HG03439 (cell line): ENCODE results near the gene HIRA.

Experiments
- ATAC-seq: cut with Tn5 transposase; IDR thresholded peaks from one replicate; pipeline ENCODE4 v1.9.1; 2021; ENCODE audit warnings: mild to moderate bottlenecking, moderate library complexity; ENCODE audit not compliant: unreplicated experiment

The HIRA gene

DNA sequence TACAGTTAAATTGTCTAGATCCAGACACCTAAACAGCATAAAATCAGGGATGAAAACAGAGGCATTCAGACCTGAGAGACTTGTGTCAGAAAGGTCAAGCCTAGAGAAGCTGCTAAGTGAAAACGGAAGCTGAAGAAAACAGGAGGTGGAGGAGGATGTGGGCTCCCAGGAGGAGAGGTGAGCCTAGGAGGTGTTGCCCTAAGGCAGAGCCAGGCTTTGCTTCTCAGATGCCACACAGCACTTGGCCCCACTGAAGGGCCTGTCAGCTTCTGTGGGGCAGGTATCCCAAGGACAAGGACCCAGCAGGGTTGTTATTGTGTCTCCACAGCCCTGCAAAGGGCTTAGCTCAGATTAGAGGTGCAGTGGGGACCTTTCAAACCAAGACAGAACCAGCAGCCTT, 33.0 kb upstream of the HIRA start:
- no peak for ATAC-seq

GRCh38 chr22:19463491-19464469, 32.2 kb upstream of the HIRA start:
- no peak for ATAC-seq

DNA sequence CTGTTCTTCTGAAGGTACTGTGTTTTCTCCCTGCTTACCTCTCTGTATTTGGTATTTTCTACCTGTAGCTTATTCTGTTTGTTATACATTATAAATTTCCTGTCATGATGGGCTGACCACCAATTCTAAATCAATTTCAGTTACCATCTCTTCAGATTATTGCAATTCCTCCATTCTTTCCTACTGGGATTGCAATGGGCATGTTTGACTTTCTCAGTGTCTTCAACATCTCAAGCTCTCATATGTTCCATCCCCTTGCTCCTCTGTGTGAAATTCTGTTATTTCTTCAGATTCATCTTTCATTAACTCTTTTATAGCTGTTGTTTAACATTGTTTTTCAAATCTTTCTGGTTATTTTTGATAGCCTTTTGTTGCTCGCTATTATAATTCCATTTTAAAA, 31.5 kb upstream of the HIRA start:
- ATAC-seq: no peak

- ATAC-seq: no peak
Observed at GRCh38 chr22:19461506-19461905, 30.0 kb upstream of the HIRA start.

GRCh38 chr22:19460036-19460435, 28.5 kb upstream of the HIRA start:
- ATAC-seq: no peak

DNA sequence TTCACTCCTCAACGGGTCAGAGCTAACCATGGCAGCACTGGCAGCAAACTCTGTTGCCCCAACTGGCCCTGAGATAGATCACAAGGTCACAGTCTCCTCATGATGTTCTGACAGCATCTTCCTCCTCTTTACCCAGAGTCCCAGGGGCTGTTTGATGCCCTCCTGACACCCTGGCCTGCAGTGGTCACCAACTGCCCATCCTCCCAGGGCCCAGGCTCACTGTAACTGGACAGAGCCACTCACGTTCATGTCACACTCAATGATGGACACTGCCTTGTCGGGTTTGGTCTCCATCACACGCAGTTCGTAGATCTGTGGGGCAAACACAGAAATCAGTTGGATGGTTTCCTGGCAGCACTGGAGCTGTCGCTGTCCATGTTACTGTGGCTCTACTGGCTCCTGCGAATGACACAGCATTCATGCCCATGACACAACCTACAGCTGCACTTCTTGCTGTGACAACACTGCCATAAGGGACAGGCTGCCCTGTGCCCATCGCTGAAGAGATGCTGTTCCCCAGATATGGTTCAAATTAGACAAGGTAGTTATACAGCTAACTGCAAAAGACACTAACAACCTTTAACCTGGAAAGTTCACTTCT, 26.4 kb upstream of the HIRA start:
- ATAC-seq: no peak

DNA sequence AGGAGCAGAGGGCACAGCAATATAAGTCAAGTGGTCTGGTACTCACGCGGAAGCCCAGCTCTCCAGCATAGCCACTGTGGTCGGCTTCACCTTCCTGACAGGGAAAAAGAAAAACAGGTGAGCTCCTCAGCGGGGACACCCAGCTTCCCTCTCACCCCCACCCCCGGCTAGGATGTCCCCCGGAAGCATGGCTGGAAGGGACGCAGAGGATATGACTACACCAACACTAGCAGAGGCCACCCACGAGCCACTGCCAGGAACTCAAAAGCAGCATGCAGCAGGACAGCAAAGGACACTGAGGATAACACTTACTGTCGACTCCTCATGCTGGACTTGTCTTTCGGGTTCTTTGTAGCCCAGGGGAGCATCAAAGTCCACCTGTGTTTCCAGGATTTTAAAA, 25.0 kb upstream of the HIRA start:
- ATAC-seq: no peak

- no peak for ATAC-seq
Observed at GRCh38 chr22:19455585-19456370, 24.2 kb upstream of the HIRA start.

GRCh38 chr22:19455033-19455432, 23.5 kb upstream of the HIRA start:
- ATAC-seq: no peak

GRCh38 chr22:19454156-19454555, 22.6 kb upstream of the HIRA start:
- ATAC-seq: no peak

DNA sequence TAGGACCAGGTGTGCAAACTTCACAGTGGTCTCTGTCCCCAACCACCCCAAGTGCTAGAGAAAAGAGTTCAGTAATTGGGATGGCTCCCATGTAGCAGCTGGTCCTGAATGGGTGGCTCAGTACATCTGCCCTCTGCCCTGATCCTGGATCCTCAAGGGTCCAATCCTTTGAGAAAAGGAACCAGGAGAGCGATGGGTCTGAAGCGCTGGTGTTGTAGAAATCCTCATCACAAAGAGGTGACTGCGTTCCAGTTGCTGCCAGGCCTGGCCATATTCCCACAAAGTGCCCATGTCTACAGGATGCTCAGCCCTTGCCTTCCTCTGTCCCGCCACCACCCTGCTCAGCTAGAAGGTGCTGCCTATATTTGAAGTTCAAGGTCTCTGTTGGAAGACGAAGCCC, 22.2 kb upstream of the HIRA start:
- no peak for ATAC-seq

- ATAC-seq: no peak
Observed at GRCh38 chr22:19451570-19451969, 20.0 kb upstream of the HIRA start.

DNA sequence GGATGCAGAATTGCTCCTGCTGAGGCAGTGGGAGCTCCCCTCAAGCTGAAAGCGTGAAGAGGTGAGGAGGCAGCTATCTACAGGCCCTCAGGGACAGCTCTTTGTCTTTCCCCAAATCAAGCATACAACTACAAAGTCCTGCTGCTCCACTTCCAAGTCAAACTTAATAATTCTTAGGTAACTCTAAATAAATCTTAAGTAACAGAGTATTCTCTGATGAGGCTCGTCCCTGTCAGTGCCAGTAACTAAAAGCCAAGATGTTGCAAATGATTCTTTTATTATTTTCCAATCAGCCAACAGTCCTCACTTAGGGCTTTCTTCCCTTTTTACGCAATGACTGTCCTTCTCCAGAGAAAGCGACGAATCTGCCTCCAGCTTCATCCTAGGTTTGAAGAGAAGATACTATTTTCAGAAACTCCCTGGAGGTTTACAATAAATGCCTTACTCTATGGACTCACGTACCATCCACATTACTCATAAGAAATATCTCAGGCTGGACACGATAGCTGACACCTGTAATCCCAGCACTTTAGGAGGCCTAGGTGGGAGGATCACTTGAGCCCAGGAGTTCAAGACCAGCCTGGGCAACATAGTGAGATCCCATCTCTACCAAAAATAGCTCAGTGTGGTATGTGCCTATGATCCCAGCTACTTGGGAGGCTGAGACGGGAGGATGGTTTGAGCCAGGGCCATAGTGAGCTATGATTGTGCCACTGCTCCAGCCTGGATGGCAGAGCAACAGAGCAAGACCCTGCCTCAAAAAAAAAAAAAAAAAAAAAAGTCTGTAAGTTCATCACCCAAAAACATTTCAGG, 19.0 kb upstream of the HIRA start:
- no peak for ATAC-seq

DNA sequence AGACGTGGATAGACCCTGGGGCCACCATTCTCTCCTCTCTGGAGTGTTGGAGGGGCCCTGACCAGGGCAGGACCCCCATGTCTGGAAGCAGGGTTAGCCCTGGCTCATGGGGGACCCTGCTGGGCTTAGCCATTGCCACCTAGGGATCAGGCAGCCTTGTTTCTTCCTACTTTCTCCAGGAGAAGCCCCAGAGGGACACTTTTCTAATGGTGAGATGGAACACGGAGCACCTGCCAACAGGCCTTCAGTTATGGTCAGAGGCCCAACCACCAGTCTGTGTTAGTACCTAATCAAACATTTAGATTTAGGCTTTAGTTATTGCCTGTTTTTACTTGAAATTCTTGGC, 17.9 kb upstream of the HIRA start:
- no peak for ATAC-seq

DNA sequence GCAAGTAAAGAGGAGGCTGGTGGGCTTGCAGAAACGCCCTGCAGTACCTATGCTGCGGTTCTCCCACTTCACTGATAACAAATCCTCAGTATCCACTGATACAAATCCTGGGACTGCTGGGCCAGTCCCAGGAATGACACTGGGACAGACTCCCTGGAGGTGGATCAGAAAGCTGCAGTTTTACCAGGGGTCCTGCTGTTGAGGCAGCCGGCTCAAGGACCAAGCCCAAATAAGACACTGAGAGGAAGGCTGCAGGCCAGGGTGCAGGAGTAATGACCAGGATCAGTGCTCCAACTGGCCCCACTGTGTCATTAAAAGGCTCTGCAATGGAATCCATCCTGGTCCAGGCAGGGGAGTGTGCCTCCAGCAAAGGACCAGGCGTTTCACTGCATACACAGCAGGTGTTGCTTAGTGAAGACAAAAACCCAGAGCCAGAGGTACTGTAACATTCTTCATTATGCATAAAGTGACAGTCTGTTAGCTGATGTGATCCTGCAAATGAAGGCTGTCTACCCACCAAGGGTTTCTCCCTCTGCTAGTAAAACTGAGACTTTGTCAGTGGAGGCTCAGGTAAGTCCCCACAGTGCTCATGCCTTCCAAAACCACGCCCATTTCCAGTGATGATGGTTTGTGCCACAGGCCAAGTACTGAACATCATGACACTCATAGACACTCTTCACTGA, 17.3 kb upstream of the HIRA start:
- ATAC-seq: no peak

DNA sequence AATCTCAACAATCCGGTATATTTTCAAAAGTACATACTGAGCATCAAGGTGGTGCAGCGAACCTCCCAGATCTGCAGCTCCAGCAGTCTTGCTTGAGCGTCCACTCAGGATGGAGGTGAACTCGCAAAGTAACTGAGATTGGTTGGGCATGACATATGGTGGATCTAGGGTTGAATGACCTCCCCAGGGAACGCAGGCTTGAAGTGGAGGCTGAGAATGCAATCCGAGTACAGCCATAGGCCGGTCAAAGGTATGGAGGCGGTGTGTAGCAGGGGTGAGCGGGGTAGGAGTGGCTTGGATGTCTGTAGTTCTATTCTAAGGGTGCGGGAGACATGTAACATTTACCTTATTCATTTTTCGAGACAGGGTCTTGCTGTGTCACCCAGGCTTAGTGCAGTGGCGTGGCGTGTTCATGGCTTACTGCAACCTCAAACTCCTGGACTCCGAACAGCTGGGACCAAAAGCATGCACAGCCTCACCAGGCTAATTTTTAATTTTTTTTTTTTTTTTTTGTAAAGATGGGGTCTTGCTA, 16.6 kb upstream of the HIRA start:
- ATAC-seq: no peak

GRCh38 chr22:19447330-19448075, 16.0 kb upstream of the HIRA start, which contains the start of gene C22orf39:
Gene C22orf39, minus strand, starts transcription at chr22:19447711. Its CDS starts 23 bp downstream, at chr22:19447688.
- ATAC-seq: peak; percentile 78

DNA sequence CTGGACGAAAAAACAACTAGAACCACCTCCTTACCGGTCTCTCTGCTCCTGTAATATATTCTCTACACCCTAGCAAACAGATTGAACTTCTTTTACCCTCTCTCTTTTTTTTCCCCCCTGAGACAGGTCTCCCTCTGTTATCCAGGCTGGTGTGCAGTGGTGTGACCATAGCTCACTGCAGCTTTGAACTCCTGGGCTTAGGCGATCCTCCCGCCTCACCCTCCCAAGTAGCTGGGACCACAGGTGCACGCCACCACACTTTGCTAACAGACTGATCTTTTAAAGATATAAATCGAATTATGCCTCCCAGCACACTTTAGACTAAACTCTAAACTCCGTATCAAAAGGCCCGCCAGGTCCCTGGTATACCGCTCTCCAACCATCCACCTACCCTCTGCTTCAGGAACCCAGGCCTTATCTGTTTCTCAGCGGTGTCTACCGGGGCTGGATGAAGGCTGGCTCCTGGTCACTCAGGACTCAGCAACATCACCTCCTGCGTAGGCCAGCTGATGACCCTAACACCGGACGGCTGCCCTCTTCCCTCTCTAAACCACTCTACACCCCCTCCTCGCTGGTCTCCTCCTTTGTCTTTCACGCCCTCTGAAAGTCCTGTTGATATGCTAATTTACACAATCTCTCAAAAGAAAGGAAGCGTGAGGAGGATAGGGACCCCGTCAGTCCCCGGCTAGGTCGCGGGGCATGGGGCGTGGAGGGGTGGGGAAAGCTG, 15.2 kb upstream of the HIRA start:
- no peak for ATAC-seq
